ENCODE results near the gene SMIM24. TPM values are rescaled to one million over a fixed set of nuclear protein-coding genes. Genes with fewer than 3 reads are reported as not detected.

Gene SMIM24
- total and polyA plus RNA-seq, 9 of the 15 experiments (the other 6 are each of a cell fraction or from before 2014, with no cell fraction given) = 0.45 to 12.3 (median 1.4) TPM; not detected in 1

GRCh38 chr19:3500429-3501101, 20.2 kb upstream of the SMIM24 start, which contains the start of gene DOHH (continued):
- TF ChIP-seq ZNF3 (CRISPR knock-in tag; IDR thresholded peaks at IDR 0.05) (no peak), MLLT1 (IDR thresholded peaks at IDR 0.05) (peak in 1 of 2 experiments; percentile 87; a peak in 1 of 4 replicates), RB1 (IDR thresholded peaks at IDR 0.05; ENCODE audit: low read depth) (peak; percentile 91), NFYB (IDR thresholded peaks at IDR 0.05; ENCODE audit: extremely low read depth, insufficient read length) (peak; percentile 66), CBX3 (IDR thresholded peaks at IDR 0.05; ENCODE audit: borderline replicate concordance in 1 of 2, low read length in 2 of 2) (peak in 1 of 2 experiments; percentile 24; a peak in 1 of 3 replicates), SIX5 (IDR thresholded peaks at IDR 0.05; ENCODE audit: borderline replicate concordance in 1 of 2, insufficient read depth in 1 of 2, low read depth in 1 of 2, low read length in 2 of 2) (peak; percentile 58 to 63), ATF7 (IDR thresholded peaks at IDR 0.05) (peak; percentile 100), TARDBP (IDR thresholded peaks at IDR 0.05) (peak; percentile 39; the same call in 1 of the 2 replicates), SLC30A9 (CRISPR knock-in tag; IDR thresholded peaks at IDR 0.05) (no peak), TCFL5 (CRISPR knock-in tag; conservative IDR thresholded peaks at IDR 0.05) (no peak), ZBTB1 (CRISPR knock-in tag; IDR thresholded peaks at IDR 0.05; ENCODE audit: borderline replicate concordance, low read depth) (peak; percentile 100), RAD51 (IDR thresholded peaks at IDR 0.05; ENCODE audit: borderline replicate concordance, low read depth) (peak; percentile 98), POLR2AphosphoS5 (IDR thresholded peaks at IDR 0.05; ENCODE audit: control insufficient read depth, insufficient read depth, low read depth, low read length) (0 out of 2 replicates have a peak, but pooled peaks have one; percentile 65), SMC3 (conservative IDR thresholded peaks at IDR 0.05; ENCODE audit: insufficient read depth, low read depth, low read length) (no peak), ZNF740 (CRISPR knock-in tag; IDR thresholded peaks at IDR 0.05) (no peak), ZNF740 (tag; IDR thresholded peaks at IDR 0.05) (no peak), XRCC5 (IDR thresholded peaks at IDR 0.05; ENCODE audit: low read depth, low read length) (peak; percentile 48; the same call in 1 of the 2 replicates), IRF2 (CRISPR knock-in tag; IDR thresholded peaks at IDR 0.05) (no peak), E2F1 (CRISPR knock-in tag; IDR thresholded peaks at IDR 0.05) (peak; percentile 74), NFRKB (IDR thresholded peaks at IDR 0.05; ENCODE audit: low read depth) (peak; percentile 88)
- TF ChIP-seq, protein P1, sequence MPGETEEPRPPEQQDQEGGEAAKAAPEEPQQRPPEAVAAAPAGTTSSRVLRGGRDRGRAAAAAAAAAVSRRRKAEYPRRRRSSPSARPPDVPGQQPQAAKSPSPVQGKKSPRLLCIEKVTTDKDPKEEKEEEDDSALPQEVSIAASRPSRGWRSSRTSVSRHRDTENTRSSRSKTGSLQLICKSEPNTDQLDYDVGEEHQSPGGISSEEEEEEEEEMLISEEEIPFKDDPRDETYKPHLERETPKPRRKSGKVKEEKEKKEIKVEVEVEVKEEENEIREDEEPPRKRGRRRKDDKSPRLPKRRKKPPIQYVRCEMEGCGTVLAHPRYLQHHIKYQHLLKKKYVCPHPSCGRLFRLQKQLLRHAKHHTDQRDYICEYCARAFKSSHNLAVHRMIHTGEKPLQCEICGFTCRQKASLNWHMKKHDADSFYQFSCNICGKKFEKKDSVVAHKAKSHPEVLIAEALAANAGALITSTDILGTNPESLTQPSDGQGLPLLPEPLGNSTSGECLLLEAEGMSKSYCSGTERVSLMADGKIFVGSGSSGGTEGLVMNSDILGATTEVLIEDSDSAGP (CRISPR knock-in tag; IDR thresholded peaks at IDR 0.05) = no peak
